Stimulated activated CD4-positive, alpha-beta T cell treated with anti-CD3 and anti-CD28 coated beads, Interleukin-2, amount 100 ng/mL, for 4 hours (primary cell): ENCODE data around the gene LMOD1.
"Not testable (repeated sequence)": the region's sequence is repeated elsewhere in the genome, so short reads cannot be mapped to it uniquely, and the experiment has no call there.

ENCODE experiments used
- DNase-seq: peaks from one replicate; pipeline ENCODE4 v3.0.0-alpha.2; 2020; ENCODE audit warnings: low read depth

Gene LMOD1

GRCh38 chr1:201859424-201859823 is 86.9 kb downstream of the LMOD1 start:
- no peak for DNase-seq

DNA sequence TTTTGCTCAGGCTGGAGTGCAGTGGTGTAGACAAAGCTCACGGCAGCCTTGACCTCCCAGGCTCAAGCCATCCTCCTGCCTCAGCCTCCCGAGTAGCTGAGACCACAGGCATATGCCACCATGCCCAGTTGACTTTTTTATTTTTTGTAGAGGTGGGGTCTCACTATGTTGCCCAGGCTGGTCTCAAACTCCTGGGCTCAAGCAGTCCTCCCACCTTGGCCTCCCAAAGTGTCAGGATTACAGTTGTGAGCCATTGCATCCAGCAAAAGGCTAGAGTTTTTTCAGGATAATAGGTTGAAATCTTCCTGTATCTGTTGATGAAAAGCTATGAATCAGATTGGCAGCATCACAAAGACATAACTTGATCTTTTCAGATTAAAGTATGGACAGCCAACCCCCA is 89.6 kb downstream of the LMOD1 start:
- DNase-seq, result not testable (repeated sequence)

DNA sequence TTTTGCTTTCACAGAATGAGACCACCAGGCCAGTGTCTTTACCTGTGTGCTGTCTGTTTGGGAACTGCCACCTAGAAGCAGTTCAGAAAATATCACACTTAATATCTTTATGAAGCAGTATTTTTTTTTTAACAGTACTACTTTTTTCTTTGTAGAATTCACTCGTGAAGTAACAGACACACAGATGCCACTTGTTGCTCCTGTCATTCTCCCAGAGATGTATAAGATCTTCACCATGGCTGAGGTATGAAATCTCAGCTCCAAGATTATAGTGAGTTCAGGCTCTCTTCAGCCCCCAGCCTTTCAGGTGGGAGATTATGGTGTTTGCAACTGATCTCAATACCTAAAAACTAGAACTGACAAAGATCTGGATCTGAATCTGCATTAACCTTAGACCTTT is 94.4 kb downstream of the LMOD1 start:
- no peak for DNase-seq

DNA sequence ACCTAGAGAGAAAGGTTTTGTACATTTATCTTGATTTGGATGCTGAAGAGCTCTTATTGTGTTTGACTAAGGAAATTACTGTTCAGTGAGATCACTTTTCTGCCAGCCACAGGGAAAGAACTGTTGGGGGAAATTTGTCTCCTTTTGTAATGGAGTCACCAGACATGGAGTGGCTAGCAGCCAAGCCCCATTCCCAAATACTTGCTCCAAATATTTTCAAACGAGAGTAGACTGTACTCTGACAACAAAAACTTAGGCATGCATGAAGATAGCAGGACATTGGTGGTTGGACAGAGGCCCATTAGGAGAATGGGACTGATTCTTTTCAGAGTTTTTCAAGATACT is 96.3 kb downstream of the LMOD1 start:
- DNase-seq, result no peak

- no peak for DNase-seq
Observed at GRCh38 chr1:201849372-201850052, 96.8 kb downstream of the LMOD1 start.

GRCh38 chr1:201848230-201848629 is 98.1 kb downstream of the LMOD1 start:
- DNase-seq, result no peak

GRCh38 chr1:201847150-201847549 is 99.2 kb downstream of the LMOD1 start:
- no peak for DNase-seq
